Pancreas (tissue), 10 donors: ENCODE results near the gene CIAO2B. TPM values are rescaled to one million over a fixed set of nuclear protein-coding genes. Genes with fewer than 3 reads are reported as not detected.
A peak's percentile ranks its signal among the peaks of the same experiment; 100 is the strongest.

ENCODE experiments used
- ATAC-seq, 4 donors: fragments of 200-7000 bp; cut with Tn5 transposase; one replicate each; pipeline versions ENCODE4 v1.8.0 to v1.9.1; 2020; ENCODE audit warnings: mild to moderate bottlenecking in 4 of 4, moderate library complexity in 4 of 4
- DNase-seq, 6 donors: peaks; one replicate each; pipeline ENCODE4 v3.0.0-alpha.2; 2020
- FAIRE-seq: peaks from 2 replicates; lab custom pipeline; 2012; peaks lifted over from hg19 to GRCh38; lab: Jason Lieb, UNC
- H3K27ac ChIP-seq, 4 donors: fragments of 200-600 bp; sonication (generic); 1 replicate in 3 of 4; 2 replicates in 1 of 4; pipeline versions ENCODE4 v1.5.0 to v1.8.0; 2020
- H3K27me3 ChIP-seq, 4 donors: fragments of 200-600 bp; one replicate each; pipeline ENCODE4 v1.8.0; 2021
- H3K36me3 ChIP-seq, 3 donors: fragments of 200-600 bp; sonication (generic) in 1 of 3; one replicate each; pipeline versions ENCODE4 v1.5.0 to v1.8.0; 2020 to 2021
- H3K4me1 ChIP-seq, 3 donors: fragments of 200-600 bp; one replicate each; pipeline ENCODE4 v1.8.0; 2021
- H3K4me3 ChIP-seq, 4 donors: fragments of 200-600 bp; sonication (generic) in 2 of 4; one replicate each; pipeline versions ENCODE4 v1.5.0 to v1.8.0; 2020 to 2021
- H3K9me3 ChIP-seq, 4 donors: fragments of 200-600 bp; one replicate each; pipeline ENCODE4 v1.8.0; 2021
- WGBS, 2 donors: extraction: QIAGEN DNeasy Blood & Tissue Kit; methylation state at CpG; one replicate each; pipeline ENCODE4 v1.1.7; 2013; 5-methylcytosine and 5-hydroxymethylcytosine counted together
- intact Hi-C, 3 donors: fragments of 100-400 bp; cut with DNase I; formaldehyde crosslinking; loops; one replicate each; pipeline versions ENCODE4 v1.11.1 to v1.14.2; 2022
- polyA plus RNA-seq, 2 donors: library from polyadenylated mRNA; stranded (reverse); fragments of 200-250 nt; gene quantifications; one replicate each; pipeline ENCODE4 v1.2.3, GENCODE V29; 2013
- total RNA-seq, 6 donors: library from RNA; stranded (reverse); fragmentation: NEBNext Ultra II Directional in 4 of 6; extraction: Animal tissue kit (Norgen Biotek cat#: 25700) in 4 of 6; gene quantifications; one replicate each; pipeline versions ENCODE4 v1.2.1 to v1.2.4, GENCODE V29; 2021 to 2023
- TF ChIP-seq, protein P1 (sequence below), 4 donors: fragments of 200-600 bp; sonication (generic) in 3 of 4; IDR thresholded peaks; one replicate each; pipeline versions ENCODE4 v1.5.0 to v1.8.0; 2021; ENCODE audit warnings: antibody characterized with exemption in 4 of 4
- donor health status: healthy with polysubstance abuse.
- donor health status: DM: no; HTN: no; CAD: no; lungs with moderate emphysema.
- donor health status: DM: no; HTN: no; CAD: no.
- donor health status: control.
- donor health status: control.
- donor health status: Bipolar disorder and iron deficiency.
- donor health status: DM: yes; HTN: yes; CAD: no.
- donor health status: DM: no; HTN: no; CAD: no.
- donor health status: DM: no; HTN: no; CAD: no.
- donor health status: DM: yes; HTN: yes; CAD: no.

The CIAO2B gene
- total and polyA plus RNA-seq, 8 donors = 14.8 to 86.9 (median 26.3) TPM

DNA sequence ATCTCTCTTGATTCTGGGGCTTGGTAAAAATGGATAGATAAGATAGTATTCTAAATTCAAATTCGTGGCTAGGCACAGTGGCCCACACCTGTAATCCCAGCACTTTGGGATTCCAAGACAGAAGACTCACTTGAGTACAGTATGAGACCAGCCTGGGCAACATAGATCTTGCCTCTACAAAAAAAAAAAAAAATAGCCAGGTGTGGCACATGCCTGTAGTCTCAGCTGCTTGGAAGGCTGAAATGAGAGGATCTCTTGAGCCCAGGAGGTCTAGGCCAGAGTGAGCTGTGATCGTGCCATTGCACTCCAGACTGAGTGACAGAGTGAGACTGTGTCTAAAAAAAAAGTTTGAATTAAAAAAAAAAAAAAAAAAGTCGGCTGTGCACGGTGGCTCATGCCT, 44.6 kb downstream of the CIAO2B start:
- TF ChIP-seq, protein P1, sequence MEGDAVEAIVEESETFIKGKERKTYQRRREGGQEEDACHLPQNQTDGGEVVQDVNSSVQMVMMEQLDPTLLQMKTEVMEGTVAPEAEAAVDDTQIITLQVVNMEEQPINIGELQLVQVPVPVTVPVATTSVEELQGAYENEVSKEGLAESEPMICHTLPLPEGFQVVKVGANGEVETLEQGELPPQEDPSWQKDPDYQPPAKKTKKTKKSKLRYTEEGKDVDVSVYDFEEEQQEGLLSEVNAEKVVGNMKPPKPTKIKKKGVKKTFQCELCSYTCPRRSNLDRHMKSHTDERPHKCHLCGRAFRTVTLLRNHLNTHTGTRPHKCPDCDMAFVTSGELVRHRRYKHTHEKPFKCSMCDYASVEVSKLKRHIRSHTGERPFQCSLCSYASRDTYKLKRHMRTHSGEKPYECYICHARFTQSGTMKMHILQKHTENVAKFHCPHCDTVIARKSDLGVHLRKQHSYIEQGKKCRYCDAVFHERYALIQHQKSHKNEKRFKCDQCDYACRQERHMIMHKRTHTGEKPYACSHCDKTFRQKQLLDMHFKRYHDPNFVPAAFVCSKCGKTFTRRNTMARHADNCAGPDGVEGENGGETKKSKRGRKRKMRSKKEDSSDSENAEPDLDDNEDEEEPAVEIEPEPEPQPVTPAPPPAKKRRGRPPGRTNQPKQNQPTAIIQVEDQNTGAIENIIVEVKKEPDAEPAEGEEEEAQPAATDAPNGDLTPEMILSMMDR (IDR thresholded peaks at IDR 0.05) = no peak
- H3K4me3 ChIP-seq = no peak overlapping the region
- no peak for ATAC-seq
- H3K9me3 ChIP-seq = no peaks in the 10 kb centered on the region
- FAIRE-seq = no peak
- intact Hi-C loops = loop anchor here in 1 of 3 donors (10.0 kb wide), 1 partner anchor 255 kb away; no protein-coding TSS in a partner anchor
- no peak for DNase-seq
- 56 to 68% methylated on average over 4 of the region's 4 CpGs for WGBS, 2 donors
- H3K27ac ChIP-seq = no peak overlapping the region
- H3K36me3 ChIP-seq = peaks cover 0 to 12% (median 7%) of the 10 kb centered on the region in 3 donors
- no peaks in the 10 kb centered on the region for H3K4me1 ChIP-seq
- no peaks in the 10 kb centered on the region for H3K27me3 ChIP-seq

- FAIRE-seq (no peak), ATAC-seq (no peak), DNase-seq (no peak)
- Histone ChIP-seq H3K36me3 (peaks cover 0 to 12% (median 11%) of the 10 kb centered on the region in 3 donors), H3K4me1 (no peaks in the 10 kb centered on the region), H3K27ac (no peak overlapping the region), H3K4me3 (no peak overlapping the region), H3K27me3 (no peaks in the 10 kb centered on the region), H3K9me3 (no peaks in the 10 kb centered on the region)
- intact Hi-C loops = no loop called here
- 93% methylated on average over 6 of the region's 6 CpGs for WGBS, 2 donors
- TF ChIP-seq, protein P1 (IDR thresholded peaks at IDR 0.05) = no peak
These were observed 45.3 kb downstream of the CIAO2B start for GRCh38 chr16:66888647-66889615.

DNA sequence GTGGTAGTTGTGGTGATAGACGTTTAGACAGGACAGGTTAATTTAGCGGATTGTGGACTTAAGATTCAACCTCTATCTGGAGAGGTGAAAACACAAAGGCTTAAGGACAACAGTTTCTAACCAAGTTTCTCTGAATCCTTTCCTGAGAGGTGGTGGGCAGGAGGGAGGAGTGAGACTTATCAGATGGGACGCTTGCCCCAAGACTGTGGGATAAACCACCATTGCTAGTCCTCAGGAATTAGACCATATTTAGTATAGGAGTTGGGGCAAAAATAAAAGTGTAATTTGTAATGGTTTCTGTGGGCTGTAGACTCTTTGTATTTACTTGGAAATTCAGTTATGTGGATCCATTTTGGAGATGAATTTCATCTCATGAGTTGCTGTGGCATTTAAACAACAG, 47.3 kb downstream of the CIAO2B start:
- H3K4me3 ChIP-seq = no peak overlapping the region
- no peak overlapping the region for H3K27ac ChIP-seq
- intact Hi-C loops = no loop called here
- DNase-seq = no peak
- H3K36me3 ChIP-seq = peaks cover 0 to 12% (median 11%) of the 10 kb centered on the region in 3 donors
- WGBS, 2 donors = 71 to 79% methylated on average over 3 of the region's 3 CpGs
- peak in 1 of 4 donors; percentile 35 for ATAC-seq
- peaks cover 0 to 4% (median 0%) of the 10 kb centered on the region in 3 donors for H3K4me1 ChIP-seq
- H3K9me3 ChIP-seq = no peaks in the 10 kb centered on the region
- no peak for FAIRE-seq
- H3K27me3 ChIP-seq = no peaks in the 10 kb centered on the region
- TF ChIP-seq, protein P1 (IDR thresholded peaks at IDR 0.05) = no peak

DNA sequence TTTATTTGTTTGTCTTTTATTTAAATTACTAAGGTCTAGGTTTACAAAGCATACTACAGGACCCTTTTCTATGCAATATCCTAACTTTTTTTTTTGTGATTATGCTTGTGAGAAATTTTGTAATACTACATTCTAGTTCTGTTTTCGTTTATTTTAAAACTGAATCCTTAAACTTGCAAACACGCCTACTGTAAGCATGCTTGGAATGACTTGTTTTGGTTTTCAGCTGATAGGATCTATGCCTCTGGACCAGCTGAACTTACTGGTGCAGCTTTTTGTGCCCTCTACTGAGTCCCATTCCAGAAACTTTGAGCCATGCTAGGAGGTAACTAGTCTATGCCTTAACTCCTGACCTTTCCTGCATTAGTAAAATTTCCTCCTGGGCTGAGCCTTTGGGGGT, 47.9 kb downstream of the CIAO2B start:
- intact Hi-C loops = no loop called here
- TF ChIP-seq, protein P1 (IDR thresholded peaks at IDR 0.05) = no peak
- WGBS, 2 donors = 70 to 78% methylated on average over 2 of the region's 2 CpGs
- Histone ChIP-seq H3K4me1 (peaks cover 0 to 7% (median 3%) of the 10 kb centered on the region in 3 donors), H3K27ac (no peak overlapping the region), H3K9me3 (no peaks in the 10 kb centered on the region), H3K4me3 (no peak overlapping the region), H3K36me3 (peaks cover 0 to 12% (median 11%) of the 10 kb centered on the region in 3 donors), H3K27me3 (no peaks in the 10 kb centered on the region)
- ATAC-seq (no peak), FAIRE-seq (no peak), DNase-seq (no peak)
